Panc1 (cell line): ENCODE results near the gene P2RX2. TPM values are rescaled to one million over a fixed set of nuclear protein-coding genes. Genes with fewer than 3 reads are reported as not detected.

Experiments used
- ATAC-seq: fragments of 200-7000 bp; cut with Tn5 transposase; 2 replicates; pipeline ENCODE4 v1.9.1; 2020; ENCODE audit warnings: mild to moderate bottlenecking, moderate library complexity
- BruUV-seq: library from RNA; stranded (reverse); fragments of 400-500 nt; replicated peaks from 2 replicates; lab custom pipeline; 2021; lab: Mats Ljungman, UMichigan
- CTCF ChIA-PET: fragments of 300-600 bp; sonication (Branson Sonifier 250); formaldehyde crosslinking; loops from one replicate; lab custom pipeline; 2022; ENCODE audit warnings: antibody characterized with exemption; lab: Charles Lee
- POLR2A ChIA-PET: fragments of 300-600 bp; sonication (Branson Sonifier 250); formaldehyde crosslinking; loops from one replicate; lab custom pipeline; 2022; ENCODE audit warnings: antibody characterized with exemption; lab: Charles Lee
- DNase-seq: peaks from one replicate; pipeline ENCODE4 v3.0.0-alpha.2; 2010; ENCODE audit warnings: low read depth, low spot score
- H3K27ac ChIP-seq: 2 replicates; pipeline ENCODE4 v1.5.1; 2011; ENCODE audit warnings: mild to moderate bottlenecking, low read length, inconsistent platforms
- H3K27me3 ChIP-seq: fragments of 200-500 bp; sonication (Bioruptor generic); 2 replicates; pipeline ENCODE4 v1.6.0; 2014; ENCODE audit warnings: low read length, inconsistent platforms; ENCODE audit not compliant: control insufficient read depth, insufficient read depth
- H3K36me3 ChIP-seq: fragments of 200-500 bp; sonication (Bioruptor generic); 2 replicates; pipeline ENCODE4 v1.5.1; 2014; ENCODE audit warnings: inconsistent platforms, mild to moderate bottlenecking, low read length, moderate library complexity; ENCODE audit not compliant: control insufficient read depth, insufficient read depth
- H3K4me1 ChIP-seq: 2 replicates; pipeline ENCODE4 v1.5.1; 2011; ENCODE audit warnings: inconsistent platforms, mild to moderate bottlenecking, low read length, moderate library complexity; ENCODE audit not compliant: control insufficient read depth, insufficient read depth
- H3K4me3 ChIP-seq, 2 experiments: 2 replicates each; pipeline ENCODE4 v1.5.1; 2011 to 2012; ENCODE audit warnings: low read depth in 2 of 2, low read length in 2 of 2, mild to moderate bottlenecking in 2 of 2, inconsistent platforms in 1 of 2, moderate library complexity in 1 of 2
- H3K9me3 ChIP-seq: fragments of 200-500 bp; sonication (Bioruptor generic); 2 replicates; pipeline ENCODE4 v1.5.1; 2014; ENCODE audit warnings: low read depth, mild to moderate bottlenecking, inconsistent platforms, low read length, moderate library complexity; ENCODE audit not compliant: control insufficient read depth, insufficient read depth
- POLR2AphosphoS5 ChIP-seq: IDR thresholded peaks from 2 replicates; pipeline ENCODE4 v1.6.1; 2012; ENCODE audit warnings: mild to moderate bottlenecking, low read depth, low read length, moderate library complexity
- SIN3A ChIP-seq: IDR thresholded peaks from 2 replicates; pipeline ENCODE4 v1.6.1; 2012; ENCODE audit warnings: low read depth, mild to moderate bottlenecking, low read length, moderate library complexity, borderline replicate concordance; ENCODE audit not compliant: insufficient read depth
- TCF7L2 ChIP-seq: IDR thresholded peaks from 2 replicates; pipeline ENCODE4 v1.6.1; 2011; ENCODE audit warnings: mild to moderate bottlenecking, low read depth, low read length, inconsistent platforms
- in situ Hi-C: cut with HindIII; loops from 2 replicates; pipeline ENCODE4 v1.10.0; 2016; ENCODE audit warnings: low sequenced_read_pairs, low pct_unique_long_range_greater_than_20kb
- intact Hi-C: fragments of 100-400 bp; cut with micrococcal nuclease; formaldehyde crosslinking; loops from one replicate; pipeline ENCODE4 v1.10.0; 2022; ENCODE audit not compliant: unreplicated experiment
- total RNA-seq: library from RNA; stranded (reverse); gene quantifications from one replicate; pipeline ENCODE4 v1.2.1, GENCODE V29; 2021; ENCODE audit not compliant: unreplicated experiment
- TF ChIP-seq, protein P1 (sequence below): fragments of 450-650 bp; IDR thresholded peaks from 2 replicates; pipeline ENCODE4 v1.5.1; 2017; ENCODE audit warnings: mild to moderate bottlenecking
- TF ChIP-seq, protein P2 (sequence below), 2 experiments: IDR thresholded peaks; 2 replicates each; pipeline ENCODE4 v1.6.1; 2011 to 2012; ENCODE audit warnings: low read depth in 2 of 2, control low read depth in 1 of 2, low read length in 1 of 2, mild to moderate bottlenecking in 1 of 2, moderate library complexity in 1 of 2; ENCODE audit not compliant: insufficient read depth in 1 of 2

Gene P2RX2
- total RNA-seq, 1 experiment from 2014 or later: 1.2 TPM

DNA sequence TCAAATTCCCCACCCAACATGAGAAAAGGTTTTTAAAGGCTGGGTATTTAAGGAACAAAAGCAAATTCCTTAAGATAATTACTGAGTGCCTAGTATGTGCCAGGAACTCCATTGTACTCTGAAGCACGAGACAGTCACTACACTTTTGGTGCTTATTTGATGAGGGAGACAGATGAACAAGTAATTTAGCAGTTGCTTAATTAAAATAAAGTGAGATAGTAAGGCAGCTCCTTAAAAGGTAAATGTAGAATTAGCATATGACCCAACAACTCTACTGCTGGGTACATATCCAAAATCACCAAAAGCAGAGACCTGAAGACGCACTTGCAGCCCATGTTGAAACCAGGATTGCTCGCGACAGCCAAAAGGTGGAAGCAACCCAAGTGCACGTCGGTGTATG lies 47.2 kb downstream of the P2RX2 start:
- no peaks in the 10 kb centered on the region for H3K9me3 ChIP-seq
- ATAC-seq: no peak
- H3K27me3 ChIP-seq: no peaks in the 10 kb centered on the region
- no peak for DNase-seq
- POLR2A ChIA-PET: no interaction called here
- peaks cover 25% of the 10 kb centered on the region for H3K36me3 ChIP-seq
- H3K4me1 ChIP-seq: no peaks in the 10 kb centered on the region
- CTCF ChIA-PET: no interaction called here
- TF ChIP-seq SIN3A (no peak), POLR2AphosphoS5 (no peak), TCF7L2 (no peak)
- TF ChIP-seq, protein P1, sequence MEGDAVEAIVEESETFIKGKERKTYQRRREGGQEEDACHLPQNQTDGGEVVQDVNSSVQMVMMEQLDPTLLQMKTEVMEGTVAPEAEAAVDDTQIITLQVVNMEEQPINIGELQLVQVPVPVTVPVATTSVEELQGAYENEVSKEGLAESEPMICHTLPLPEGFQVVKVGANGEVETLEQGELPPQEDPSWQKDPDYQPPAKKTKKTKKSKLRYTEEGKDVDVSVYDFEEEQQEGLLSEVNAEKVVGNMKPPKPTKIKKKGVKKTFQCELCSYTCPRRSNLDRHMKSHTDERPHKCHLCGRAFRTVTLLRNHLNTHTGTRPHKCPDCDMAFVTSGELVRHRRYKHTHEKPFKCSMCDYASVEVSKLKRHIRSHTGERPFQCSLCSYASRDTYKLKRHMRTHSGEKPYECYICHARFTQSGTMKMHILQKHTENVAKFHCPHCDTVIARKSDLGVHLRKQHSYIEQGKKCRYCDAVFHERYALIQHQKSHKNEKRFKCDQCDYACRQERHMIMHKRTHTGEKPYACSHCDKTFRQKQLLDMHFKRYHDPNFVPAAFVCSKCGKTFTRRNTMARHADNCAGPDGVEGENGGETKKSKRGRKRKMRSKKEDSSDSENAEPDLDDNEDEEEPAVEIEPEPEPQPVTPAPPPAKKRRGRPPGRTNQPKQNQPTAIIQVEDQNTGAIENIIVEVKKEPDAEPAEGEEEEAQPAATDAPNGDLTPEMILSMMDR: no peak
- TF ChIP-seq, protein P2, sequence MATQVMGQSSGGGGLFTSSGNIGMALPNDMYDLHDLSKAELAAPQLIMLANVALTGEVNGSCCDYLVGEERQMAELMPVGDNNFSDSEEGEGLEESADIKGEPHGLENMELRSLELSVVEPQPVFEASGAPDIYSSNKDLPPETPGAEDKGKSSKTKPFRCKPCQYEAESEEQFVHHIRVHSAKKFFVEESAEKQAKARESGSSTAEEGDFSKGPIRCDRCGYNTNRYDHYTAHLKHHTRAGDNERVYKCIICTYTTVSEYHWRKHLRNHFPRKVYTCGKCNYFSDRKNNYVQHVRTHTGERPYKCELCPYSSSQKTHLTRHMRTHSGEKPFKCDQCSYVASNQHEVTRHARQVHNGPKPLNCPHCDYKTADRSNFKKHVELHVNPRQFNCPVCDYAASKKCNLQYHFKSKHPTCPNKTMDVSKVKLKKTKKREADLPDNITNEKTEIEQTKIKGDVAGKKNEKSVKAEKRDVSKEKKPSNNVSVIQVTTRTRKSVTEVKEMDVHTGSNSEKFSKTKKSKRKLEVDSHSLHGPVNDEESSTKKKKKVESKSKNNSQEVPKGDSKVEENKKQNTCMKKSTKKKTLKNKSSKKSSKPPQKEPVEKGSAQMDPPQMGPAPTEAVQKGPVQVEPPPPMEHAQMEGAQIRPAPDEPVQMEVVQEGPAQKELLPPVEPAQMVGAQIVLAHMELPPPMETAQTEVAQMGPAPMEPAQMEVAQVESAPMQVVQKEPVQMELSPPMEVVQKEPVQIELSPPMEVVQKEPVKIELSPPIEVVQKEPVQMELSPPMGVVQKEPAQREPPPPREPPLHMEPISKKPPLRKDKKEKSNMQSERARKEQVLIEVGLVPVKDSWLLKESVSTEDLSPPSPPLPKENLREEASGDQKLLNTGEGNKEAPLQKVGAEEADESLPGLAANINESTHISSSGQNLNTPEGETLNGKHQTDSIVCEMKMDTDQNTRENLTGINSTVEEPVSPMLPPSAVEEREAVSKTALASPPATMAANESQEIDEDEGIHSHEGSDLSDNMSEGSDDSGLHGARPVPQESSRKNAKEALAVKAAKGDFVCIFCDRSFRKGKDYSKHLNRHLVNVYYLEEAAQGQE (IDR thresholded peaks at IDR 0.05; ENCODE audit: insufficient read depth in 1 of 2, low read depth in 2 of 2, low read length in 1 of 2): no peak
- intact Hi-C loops: no loop called here
- no peak overlapping the region for H3K27ac ChIP-seq
- BruUV-seq: no TSS peak
- in situ Hi-C loops: no loop called here
- no peak overlapping the region for H3K4me3 ChIP-seq

DNA sequence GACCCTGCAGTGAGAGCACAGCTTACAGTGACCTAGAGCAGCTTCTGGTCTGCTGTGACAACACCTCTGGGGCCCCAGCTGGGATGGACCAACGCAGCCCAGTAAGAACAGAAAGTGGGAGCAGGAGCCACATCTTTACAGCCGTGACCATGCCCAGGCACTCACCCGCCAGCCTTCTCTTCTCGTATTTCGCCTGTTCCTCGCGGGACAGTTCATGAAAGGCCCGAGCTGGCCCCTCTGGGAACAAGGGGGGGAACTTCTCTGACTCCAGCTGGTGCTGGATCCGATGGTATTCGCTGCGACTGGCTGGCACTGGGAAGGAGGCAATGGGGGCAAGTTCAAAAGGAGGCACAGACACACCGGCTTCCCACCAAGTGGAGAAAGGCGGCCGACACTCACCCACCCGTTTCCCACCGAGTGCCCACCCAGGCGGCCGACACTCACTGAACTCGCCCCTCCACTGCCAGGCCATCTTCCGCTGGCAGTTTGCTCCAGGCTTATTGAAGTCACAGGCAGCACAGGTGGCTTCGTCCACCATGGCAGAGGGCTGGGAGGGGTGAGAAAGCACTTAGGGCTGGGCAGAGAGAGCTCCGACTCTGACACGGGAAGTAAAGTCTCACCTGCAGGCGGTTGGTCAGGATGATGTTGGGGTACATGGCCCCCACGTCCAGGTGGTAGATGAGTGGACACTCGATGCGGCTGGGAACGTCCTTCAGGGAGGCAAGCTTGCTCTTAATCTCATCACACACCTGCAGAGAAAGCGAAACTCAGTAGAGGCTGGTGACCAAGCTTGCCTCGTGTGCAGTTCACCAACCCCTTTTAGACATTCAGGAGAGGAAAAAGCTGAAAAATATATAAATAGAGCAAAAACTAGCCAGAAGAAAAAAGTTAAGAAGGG lies 49.9 kb downstream of the P2RX2 start:
- CTCF ChIA-PET: no interaction called here
- in situ Hi-C loops (no loop called here), intact Hi-C loops (no loop called here)
- H3K27ac ChIP-seq: no peak overlapping the region
- ATAC-seq (no peak), DNase-seq (no peak)
- H3K27me3 ChIP-seq: no peaks in the 10 kb centered on the region
- TF ChIP-seq, protein P2 (IDR thresholded peaks at IDR 0.05; ENCODE audit: insufficient read depth in 1 of 2, low read depth in 2 of 2, low read length in 1 of 2): no peak
- TF ChIP-seq POLR2AphosphoS5: no peak
- H3K9me3 ChIP-seq: no peaks in the 10 kb centered on the region
- no TSS peak for BruUV-seq
- H3K36me3 ChIP-seq: peaks cover 19% of the 10 kb centered on the region
- POLR2A ChIA-PET: no interaction called here
- H3K4me3 ChIP-seq: no peak overlapping the region
- H3K4me1 ChIP-seq: no peaks in the 10 kb centered on the region
